HEK293 (cell line): ENCODE results near the gene CD46.

ENCODE experiments used
- CTCF ChIA-PET: fragments of 350-600 bp; formaldehyde crosslinking; extraction: SDS; loops from one replicate; lab custom pipeline; 2021; ENCODE audit warnings: antibody characterized with exemption; lab: Yijun Ruan, JAX
- POLR2A ChIA-PET: fragments of 300-600 bp; formaldehyde crosslinking; extraction: SDS; loops from one replicate; lab custom pipeline; 2020; ENCODE audit warnings: antibody characterized with exemption, inconsistent platforms; lab: Yijun Ruan, JAX
- H3K27ac ChIP-seq: fragments of 200-500 bp; sonication (Bioruptor generic); 2 replicates; pipeline ENCODE4 v1.5.1; 2014; ENCODE audit warnings: low read depth, low read length, control low read depth, inconsistent platforms; ENCODE audit errors: extremely low read depth
- H3K36me3 ChIP-seq, 2 experiments: fragments of 200-500 bp in 1 of 2; sonication (Bioruptor generic) in 1 of 2; 1 replicate in 1 of 2; 2 replicates in 1 of 2; pipeline ENCODE4 v1.5.1; 2014 to 2017; ENCODE audit warnings: inconsistent platforms in 2 of 2, low read length in 2 of 2; ENCODE audit not compliant: control insufficient read depth in 2 of 2, insufficient read depth in 1 of 2
- H3K4me1 ChIP-seq: fragments of 200-500 bp; sonication (Bioruptor generic); 2 replicates; pipeline ENCODE4 v1.5.1; 2014; ENCODE audit warnings: mild to moderate bottlenecking, low read length, inconsistent platforms; ENCODE audit not compliant: control insufficient read depth, insufficient read depth
- H3K4me3 ChIP-seq: 2 replicates; pipeline ENCODE4 v1.5.1; 2011; ENCODE audit warnings: low read depth, mild to moderate bottlenecking, control low read depth, low read length, moderate library complexity
- H3K9me3 ChIP-seq: fragments of 200-500 bp; sonication (Bioruptor generic); 2 replicates; pipeline ENCODE4 v1.5.1; 2014; ENCODE audit warnings: low read depth, low read length, inconsistent platforms; ENCODE audit not compliant: control insufficient read depth, insufficient read depth
- HOXD13 ChIP-seq: sonication (generic); formaldehyde crosslinking; IDR thresholded peaks from 2 replicates; pipeline ENCODE4 v1.8.0; 2022; ENCODE audit warnings: missing genetic modification reagents, borderline replicate concordance
- IKZF3 ChIP-seq: fragments of 450-650 bp; IDR thresholded peaks from 2 replicates; pipeline ENCODE4 v1.5.0; 2018; ENCODE audit warnings: missing biosample characterization, mild to moderate bottlenecking, missing genetic modification characterization, moderate library complexity
- KLF1 ChIP-seq: fragments of 450-650 bp; formaldehyde crosslinking; IDR thresholded peaks from 2 replicates; pipeline ENCODE4 v1.5.1; 2016; ENCODE audit warnings: missing biosample characterization, missing genetic modification characterization
- KLF10 ChIP-seq: fragments of 450-650 bp; IDR thresholded peaks from 2 replicates; pipeline ENCODE4 v1.5.1; 2018; ENCODE audit warnings: missing biosample characterization, mild to moderate bottlenecking, missing genetic modification characterization
- PRDM1 ChIP-seq: fragments of 450-650 bp; formaldehyde crosslinking; IDR thresholded peaks from 2 replicates; pipeline ENCODE4; 2016; ENCODE audit warnings: missing biosample characterization, missing genetic modification characterization
- REPIN1 ChIP-seq: fragments of 450-650 bp; formaldehyde crosslinking; IDR thresholded peaks from 2 replicates; pipeline ENCODE4 v1.5.1; 2017; ENCODE audit warnings: missing biosample characterization, missing genetic modification characterization, low read depth
- TCF7L2 ChIP-seq: IDR thresholded peaks from 2 replicates; pipeline ENCODE4 v1.6.1; 2011; ENCODE audit warnings: low read depth, mild to moderate bottlenecking, inconsistent platforms, low read length, moderate library complexity, borderline replicate concordance
- ZBTB48 ChIP-seq: fragments of 450-650 bp; formaldehyde crosslinking; IDR thresholded peaks from 2 replicates; pipeline ENCODE4 v1.5.1; 2016; ENCODE audit warnings: missing biosample characterization, missing genetic modification characterization
- ZBTB8A ChIP-seq: fragments of 450-650 bp; formaldehyde crosslinking; IDR thresholded peaks from 2 replicates; pipeline ENCODE4 v1.5.1; 2016; ENCODE audit warnings: missing biosample characterization, missing genetic modification characterization
- ZNF23 ChIP-seq: fragments of 450-650 bp; formaldehyde crosslinking; IDR thresholded peaks from 2 replicates; pipeline ENCODE4 v1.5.1; 2016; ENCODE audit warnings: missing biosample characterization, missing genetic modification characterization, borderline replicate concordance
- ZNF248 ChIP-seq: fragments of 450-650 bp; formaldehyde crosslinking; IDR thresholded peaks from 2 replicates; pipeline ENCODE4 v1.5.1; 2017; ENCODE audit warnings: missing biosample characterization, missing genetic modification characterization
- ZNF274 ChIP-seq, 2 experiments: fragments of 200-500 bp in 1 of 2; fragments of 450-650 bp in 1 of 2; sonication (Bioruptor generic) in 1 of 2; formaldehyde crosslinking in 1 of 2; IDR thresholded peaks; 2 replicates each; pipeline versions ENCODE4 v1.5.1 to v1.6.1; 2014 to 2016; ENCODE audit warnings: borderline replicate concordance in 1 of 2, inconsistent platforms in 1 of 2, low read length in 1 of 2, missing biosample characterization in 1 of 2, missing genetic modification characterization in 1 of 2
- ZNF292 ChIP-seq: fragments of 450-650 bp; formaldehyde crosslinking; IDR thresholded peaks from 2 replicates; pipeline ENCODE4 v1.5.1; 2016; ENCODE audit warnings: low read depth, missing biosample characterization, missing genetic modification characterization, borderline replicate concordance
- ZNF341 ChIP-seq: fragments of 450-650 bp; formaldehyde crosslinking; IDR thresholded peaks from 2 replicates; pipeline ENCODE4; 2016; ENCODE audit warnings: low read depth, missing biosample characterization, missing genetic modification characterization
- ZNF391 ChIP-seq: fragments of 450-650 bp; formaldehyde crosslinking; IDR thresholded peaks from 2 replicates; pipeline ENCODE4 v1.5.1; 2016; ENCODE audit warnings: low read depth, missing biosample characterization, missing genetic modification characterization, borderline replicate concordance
- ZNF48 ChIP-seq: fragments of 450-650 bp; formaldehyde crosslinking; IDR thresholded peaks from 2 replicates; pipeline ENCODE4 v1.5.1; 2016; ENCODE audit warnings: missing biosample characterization, missing genetic modification characterization
- ZNF549 ChIP-seq: fragments of 450-650 bp; IDR thresholded peaks from 2 replicates; pipeline ENCODE4 v1.5.1; 2018; ENCODE audit warnings: missing biosample characterization, missing genetic modification characterization, mild to moderate bottlenecking, inconsistent platforms, moderate library complexity
- ZNF585B ChIP-seq: fragments of 450-650 bp; formaldehyde crosslinking; IDR thresholded peaks from 2 replicates; pipeline ENCODE4 v1.5.1; 2016; ENCODE audit warnings: missing biosample characterization, missing genetic modification characterization
- ZNF621 ChIP-seq: fragments of 450-650 bp; formaldehyde crosslinking; IDR thresholded peaks from 2 replicates; pipeline ENCODE4 v1.5.1; 2017; ENCODE audit warnings: missing biosample characterization, missing genetic modification characterization
- ZNF623 ChIP-seq: fragments of 450-650 bp; formaldehyde crosslinking; IDR thresholded peaks from 2 replicates; pipeline ENCODE4 v1.5.1; 2016; ENCODE audit warnings: missing biosample characterization, missing genetic modification characterization
- ZNF76 ChIP-seq: fragments of 450-650 bp; formaldehyde crosslinking; IDR thresholded peaks from 2 replicates; pipeline ENCODE4; 2016; ENCODE audit warnings: low read depth, missing biosample characterization, missing genetic modification characterization, borderline replicate concordance
- ZNF776 ChIP-seq: fragments of 450-650 bp; formaldehyde crosslinking; IDR thresholded peaks from 2 replicates; pipeline ENCODE4 v1.5.0; 2017; ENCODE audit warnings: missing biosample characterization, missing genetic modification characterization, borderline replicate concordance
- ZNF791 ChIP-seq: fragments of 450-650 bp; formaldehyde crosslinking; IDR thresholded peaks from 2 replicates; pipeline ENCODE4 v1.5.1; 2016; ENCODE audit warnings: missing biosample characterization, missing genetic modification characterization
- TF ChIP-seq, protein P1 (sequence below): fragments of 450-650 bp; formaldehyde crosslinking; IDR thresholded peaks from 2 replicates; pipeline ENCODE4 v1.5.1; 2016; ENCODE audit warnings: missing biosample characterization, missing genetic modification characterization
- TF ChIP-seq, protein P2 (sequence below): fragments of 450-650 bp; formaldehyde crosslinking; IDR thresholded peaks from 2 replicates; pipeline ENCODE4 v1.5.1; 2017; ENCODE audit warnings: missing biosample characterization, missing genetic modification characterization
- TF ChIP-seq, protein P3 (sequence below): fragments of 450-650 bp; formaldehyde crosslinking; IDR thresholded peaks from 2 replicates; pipeline ENCODE4 v1.5.1; 2016; ENCODE audit warnings: missing biosample characterization, missing genetic modification characterization
- TF ChIP-seq, protein P4 (sequence below): fragments of 450-650 bp; formaldehyde crosslinking; IDR thresholded peaks from 2 replicates; pipeline ENCODE4 v1.5.1; 2016; ENCODE audit warnings: missing biosample characterization, missing genetic modification characterization, borderline replicate concordance

Gene CD46

DNA sequence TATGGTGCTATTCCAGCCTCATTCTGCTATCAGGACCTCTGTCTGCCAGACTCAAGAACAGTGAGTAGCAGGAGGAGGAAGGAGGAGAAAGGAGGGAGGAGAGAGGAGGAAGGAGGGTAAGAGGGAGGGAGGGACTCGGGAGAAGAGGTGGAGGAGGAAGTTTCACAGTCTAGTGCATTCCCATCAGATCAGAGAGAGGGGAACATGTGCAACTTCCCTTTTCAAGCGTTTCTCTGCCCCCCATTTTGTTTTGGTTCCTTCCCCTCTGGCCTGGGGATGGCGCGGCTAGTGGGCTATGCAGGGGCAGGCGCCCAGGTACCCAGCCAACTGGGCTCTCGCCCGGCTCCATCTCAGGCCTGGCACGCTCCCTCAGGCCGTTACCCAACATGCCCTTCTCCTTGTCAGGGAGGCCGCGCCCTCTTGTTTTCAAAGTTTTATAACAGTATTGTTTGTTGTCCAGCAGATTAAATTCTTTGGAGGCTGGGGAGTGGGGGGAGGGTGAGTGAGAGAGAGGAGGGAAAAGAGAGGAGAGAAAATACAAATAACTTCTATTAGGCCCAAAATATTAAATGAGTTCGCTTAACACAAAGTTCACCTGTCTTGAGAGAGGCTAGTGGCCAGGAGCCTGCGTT is 56.0 kb downstream of the CD46 start (continued):
- TF ChIP-seq, protein P1, sequence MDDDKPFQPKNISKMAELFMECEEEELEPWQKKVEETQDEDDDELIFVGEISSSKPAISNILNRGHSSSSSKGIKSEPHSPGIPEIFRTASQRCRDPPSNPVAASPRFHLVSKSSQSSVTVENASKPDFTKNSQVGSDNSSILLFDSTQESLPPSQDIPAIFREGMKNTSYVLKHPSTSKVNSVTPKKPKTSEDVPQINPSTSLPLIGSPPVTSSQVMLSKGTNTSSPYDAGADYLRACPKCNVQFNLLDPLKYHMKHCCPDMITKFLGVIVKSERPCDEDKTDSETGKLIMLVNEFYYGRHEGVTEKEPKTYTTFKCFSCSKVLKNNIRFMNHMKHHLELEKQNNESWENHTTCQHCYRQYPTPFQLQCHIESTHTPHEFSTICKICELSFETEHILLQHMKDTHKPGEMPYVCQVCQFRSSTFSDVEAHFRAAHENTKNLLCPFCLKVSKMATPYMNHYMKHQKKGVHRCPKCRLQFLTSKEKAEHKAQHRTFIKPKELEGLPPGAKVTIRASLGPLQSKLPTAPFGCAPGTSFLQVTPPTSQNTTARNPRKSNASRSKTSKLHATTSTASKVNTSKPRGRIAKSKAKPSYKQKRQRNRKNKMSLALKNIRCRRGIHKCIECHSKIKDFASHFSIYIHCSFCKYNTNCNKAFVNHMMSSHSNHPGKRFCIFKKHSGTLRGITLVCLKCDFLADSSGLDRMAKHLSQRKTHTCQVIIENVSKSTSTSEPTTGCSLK (tag by site-specific recombination), result no peak
- TF ChIP-seq HOXD13 (CRISPR knock-in tag) (no peak), ZNF549 (tag by site-specific recombination) (no peak), ZNF791 (tag by site-specific recombination) (no peak), ZNF274 (IDR thresholded peaks at IDR 0.05; ENCODE audit: low read length) (no peak), ZNF274 (tag by site-specific recombination; IDR thresholded peaks at IDR 0.05; ENCODE audit: borderline replicate concordance) (no peak), PRDM1 (0 out of 2 replicates have a peak, but pooled peaks have one; percentile 13), ZBTB48 (tag by site-specific recombination) (no peak), ZNF621 (tag by site-specific recombination) (no peak), ZNF623 (tag by site-specific recombination) (no peak), ZNF391 (tag by site-specific recombination) (no peak), ZNF292 (no peak)
- TF ChIP-seq, protein P2, sequence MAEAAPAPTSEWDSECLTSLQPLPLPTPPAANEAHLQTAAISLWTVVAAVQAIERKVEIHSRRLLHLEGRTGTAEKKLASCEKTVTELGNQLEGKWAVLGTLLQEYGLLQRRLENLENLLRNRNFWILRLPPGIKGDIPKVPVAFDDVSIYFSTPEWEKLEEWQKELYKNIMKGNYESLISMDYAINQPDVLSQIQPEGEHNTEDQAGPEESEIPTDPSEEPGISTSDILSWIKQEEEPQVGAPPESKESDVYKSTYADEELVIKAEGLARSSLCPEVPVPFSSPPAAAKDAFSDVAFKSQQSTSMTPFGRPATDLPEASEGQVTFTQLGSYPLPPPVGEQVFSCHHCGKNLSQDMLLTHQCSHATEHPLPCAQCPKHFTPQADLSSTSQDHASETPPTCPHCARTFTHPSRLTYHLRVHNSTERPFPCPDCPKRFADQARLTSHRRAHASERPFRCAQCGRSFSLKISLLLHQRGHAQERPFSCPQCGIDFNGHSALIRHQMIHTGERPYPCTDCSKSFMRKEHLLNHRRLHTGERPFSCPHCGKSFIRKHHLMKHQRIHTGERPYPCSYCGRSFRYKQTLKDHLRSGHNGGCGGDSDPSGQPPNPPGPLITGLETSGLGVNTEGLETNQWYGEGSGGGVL (tag by site-specific recombination), result peak; percentile 45; the same call in 1 of the 2 replicates

DNA sequence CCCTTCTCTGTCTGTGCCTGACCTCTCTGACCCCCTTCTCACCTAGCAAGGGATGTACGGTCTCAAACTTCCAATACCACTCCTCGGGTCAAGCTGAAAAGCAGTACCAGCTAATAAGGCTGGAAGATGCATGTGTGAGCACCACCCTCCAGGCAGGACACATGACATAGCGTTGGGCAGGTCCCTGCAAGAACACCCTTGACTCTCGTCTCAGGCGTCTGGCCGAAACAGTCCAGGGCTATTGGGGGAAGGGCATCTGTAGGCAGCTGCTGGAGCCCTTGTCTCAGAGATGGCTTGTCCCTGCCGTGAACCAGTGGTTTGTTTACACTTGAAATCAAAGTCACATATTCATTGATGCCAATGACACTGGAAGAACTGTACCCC is 56.5 kb downstream of the CD46 start:
- H3K36me3 ChIP-seq, result peaks cover 0 to 83% of the 10 kb centered on the region in 2 experiments; a peak in 2 of 3 replicates
- TF ChIP-seq ZNF248 (tag by site-specific recombination) (no peak), IKZF3 (no peak), ZNF48 (tag by site-specific recombination) (no peak), ZNF76 (tag by site-specific recombination) (no peak), TCF7L2 (no peak), ZBTB48 (tag by site-specific recombination) (no peak), KLF10 (tag by site-specific recombination) (no peak), ZNF23 (no peak), KLF1 (tag by site-specific recombination) (no peak), ZNF621 (tag by site-specific recombination) (no peak), ZBTB8A (tag by site-specific recombination) (no peak), ZNF341 (no peak), ZNF585B (tag by site-specific recombination) (no peak), REPIN1 (no peak), ZNF776 (tag by site-specific recombination) (no peak)
- TF ChIP-seq, protein P1 (tag by site-specific recombination), result no peak
- TF ChIP-seq, protein P3, sequence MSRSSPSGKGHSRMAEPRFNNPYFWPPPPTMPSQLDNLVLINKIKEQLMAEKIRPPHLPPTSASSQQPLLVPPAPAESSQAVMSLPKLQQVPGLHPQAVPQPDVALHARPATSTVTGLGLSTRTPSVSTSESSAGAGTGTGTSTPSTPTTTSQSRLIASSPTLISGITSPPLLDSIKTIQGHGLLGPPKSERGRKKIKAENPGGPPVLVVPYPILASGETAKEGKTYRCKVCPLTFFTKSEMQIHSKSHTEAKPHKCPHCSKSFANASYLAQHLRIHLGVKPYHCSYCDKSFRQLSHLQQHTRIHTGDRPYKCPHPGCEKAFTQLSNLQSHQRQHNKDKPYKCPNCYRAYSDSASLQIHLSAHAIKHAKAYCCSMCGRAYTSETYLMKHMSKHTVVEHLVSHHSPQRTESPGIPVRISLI, result no peak
- TF ChIP-seq, protein P4, sequence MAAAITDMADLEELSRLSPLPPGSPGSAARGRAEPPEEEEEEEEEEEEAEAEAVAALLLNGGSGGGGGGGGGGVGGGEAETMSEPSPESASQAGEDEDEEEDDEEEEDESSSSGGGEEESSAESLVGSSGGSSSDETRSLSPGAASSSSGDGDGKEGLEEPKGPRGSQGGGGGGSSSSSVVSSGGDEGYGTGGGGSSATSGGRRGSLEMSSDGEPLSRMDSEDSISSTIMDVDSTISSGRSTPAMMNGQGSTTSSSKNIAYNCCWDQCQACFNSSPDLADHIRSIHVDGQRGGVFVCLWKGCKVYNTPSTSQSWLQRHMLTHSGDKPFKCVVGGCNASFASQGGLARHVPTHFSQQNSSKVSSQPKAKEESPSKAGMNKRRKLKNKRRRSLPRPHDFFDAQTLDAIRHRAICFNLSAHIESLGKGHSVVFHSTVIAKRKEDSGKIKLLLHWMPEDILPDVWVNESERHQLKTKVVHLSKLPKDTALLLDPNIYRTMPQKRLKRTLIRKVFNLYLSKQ (tag by site-specific recombination), result no peak

More for the DNA sequence above, 56.5 kb downstream of the CD46 start:
- Histone ChIP-seq H3K9me3 (no peaks in the 10 kb centered on the region), H3K27ac (no peak overlapping the region), H3K4me3 (no peak overlapping the region), H3K4me1 (no peaks in the 10 kb centered on the region)
- ChIA-PET POLR2A (no interaction called here), CTCF (interaction anchor here (0.6 to 4.8 kb wide), 2 partner anchors 11 to 62 kb away, joined by 6 to 22 read pairs; no protein-coding TSS in a partner anchor)
